HG02981 (cell line): ENCODE measurements around the gene CGB2.
A peak's percentile ranks its signal among the peaks of the same experiment; 100 is the strongest.
"Not testable (repeated sequence)": the region's sequence is repeated elsewhere in the genome, so short reads cannot be mapped to it uniquely, and the experiment has no call there.

Source experiments
- ATAC-seq: cut with Tn5 transposase; IDR thresholded peaks from one replicate; pipeline ENCODE4 v1.9.1; 2021; ENCODE audit warnings: mild to moderate bottlenecking, moderate library complexity; ENCODE audit not compliant: unreplicated experiment

Gene CGB2

DNA sequence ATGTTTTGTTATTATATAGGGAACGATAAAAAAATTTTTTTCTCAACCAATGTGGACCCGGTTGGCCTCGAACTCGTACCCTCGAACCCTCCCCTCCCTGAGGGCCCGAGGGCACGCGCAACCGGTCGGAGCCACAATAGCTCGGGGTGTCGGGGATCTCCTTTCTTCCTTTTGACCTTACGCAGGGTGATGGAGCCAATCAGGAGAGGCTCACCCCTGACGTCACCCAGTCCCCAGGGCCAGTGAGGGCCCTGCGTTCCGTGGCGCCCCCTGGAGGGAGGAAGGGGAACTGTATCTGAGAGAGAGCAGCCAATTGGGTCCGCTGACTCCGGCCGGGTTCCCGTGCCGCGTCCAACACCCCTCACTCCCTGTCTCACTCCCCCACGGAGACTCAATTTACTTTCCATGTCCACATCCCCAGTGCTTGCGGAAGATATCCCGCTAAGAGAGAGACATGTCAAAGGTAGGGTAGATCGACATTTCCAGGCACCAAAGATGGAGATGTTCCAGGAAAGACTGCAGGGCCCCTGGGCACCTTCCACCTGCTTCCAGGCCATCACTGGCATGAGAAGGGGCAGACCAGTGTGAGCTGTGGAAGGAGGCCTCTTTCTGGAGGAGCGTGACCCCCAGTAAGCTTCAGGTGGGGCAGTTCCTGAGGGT lies at the start of gene CGB2:
Gene CGB2 (plus strand): TSS at position 249 of the 660 bp plus-strand sequence. CDS start 206 bp downstream, at position 455.
- ATAC-seq = not testable (repeated sequence)

DNA sequence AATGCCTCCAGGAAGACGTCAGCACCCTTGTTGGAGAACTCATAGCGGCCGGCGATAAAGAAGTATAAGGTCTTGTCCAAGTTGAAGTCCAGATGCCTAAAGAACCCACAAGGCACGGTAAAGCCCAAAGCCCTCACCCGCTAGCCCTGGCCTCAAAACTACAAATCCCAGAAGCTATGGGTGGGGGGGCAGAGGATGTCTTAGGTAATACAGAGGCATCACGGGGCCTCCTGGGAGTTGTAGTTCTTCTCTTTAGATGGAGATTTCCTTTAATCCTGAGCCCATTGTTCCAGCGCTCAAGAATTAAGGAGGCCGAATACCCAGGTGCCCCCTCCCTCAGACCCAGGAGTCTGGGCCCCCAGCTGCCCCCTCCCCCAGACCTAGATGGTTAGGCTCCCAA lies 49.4 kb upstream of the CGB2 start:
- no peak for ATAC-seq

DNA sequence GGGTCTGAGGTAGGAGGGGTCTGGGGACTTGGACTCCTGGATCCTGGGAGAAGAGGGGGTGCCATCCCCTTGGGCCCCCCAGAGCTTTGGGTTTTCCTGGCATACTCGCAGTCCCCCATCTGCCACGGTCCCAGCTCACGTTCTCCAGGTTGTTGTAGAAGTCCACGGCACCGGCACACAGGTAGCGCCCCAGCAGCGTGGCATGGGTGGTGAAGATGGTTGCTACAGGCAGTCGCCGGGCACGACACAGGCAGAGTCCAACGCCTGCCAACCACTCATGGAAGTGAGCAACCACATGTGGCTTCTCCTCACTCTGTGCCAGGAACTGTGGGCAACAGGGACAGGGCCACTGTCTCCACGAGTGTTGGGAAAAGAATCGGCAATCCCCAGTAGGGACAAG lies 46.0 kb upstream of the CGB2 start:
- ATAC-seq = no peak

DNA sequence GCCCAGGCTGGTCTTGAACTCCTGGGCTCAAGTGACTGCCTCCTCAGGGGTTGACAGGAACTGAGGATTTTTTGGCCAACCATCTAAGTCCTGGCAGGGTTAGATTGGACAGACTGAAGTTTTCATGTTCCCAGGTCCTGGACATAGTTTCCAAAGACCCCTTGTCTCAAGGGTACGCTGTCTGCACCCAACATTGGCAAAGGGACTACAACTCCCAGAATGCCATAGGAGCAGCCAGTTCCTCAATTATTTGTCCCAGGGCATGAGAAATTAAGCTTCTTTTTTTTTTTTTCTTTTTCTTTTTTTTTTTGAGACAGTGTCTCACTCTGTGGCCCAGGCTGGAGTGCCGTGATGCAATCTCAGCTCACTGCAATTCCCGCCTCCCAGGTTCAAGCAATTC lies 45.5 kb upstream of the CGB2 start:
- no peak for ATAC-seq

DNA sequence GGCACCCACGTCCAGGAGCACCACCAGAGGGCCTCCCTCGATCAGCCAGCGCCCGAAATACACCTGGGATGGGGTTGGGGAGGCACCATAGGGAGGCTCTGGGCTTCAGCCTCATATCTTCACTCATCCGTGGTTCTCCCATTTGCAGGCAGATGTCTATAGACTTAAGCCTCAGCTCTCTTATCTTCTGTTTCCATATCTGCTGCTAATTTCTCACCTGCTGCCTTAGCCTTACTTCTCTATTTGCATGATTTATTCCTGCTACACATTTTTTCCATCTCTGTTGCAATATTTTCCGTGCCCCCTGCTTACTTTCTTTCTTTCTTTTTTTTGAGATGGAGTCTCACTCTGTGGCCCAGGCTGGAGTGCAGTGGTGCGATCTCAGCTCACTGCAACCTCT lies 44.4 kb upstream of the CGB2 start:
- no peak for ATAC-seq

DNA sequence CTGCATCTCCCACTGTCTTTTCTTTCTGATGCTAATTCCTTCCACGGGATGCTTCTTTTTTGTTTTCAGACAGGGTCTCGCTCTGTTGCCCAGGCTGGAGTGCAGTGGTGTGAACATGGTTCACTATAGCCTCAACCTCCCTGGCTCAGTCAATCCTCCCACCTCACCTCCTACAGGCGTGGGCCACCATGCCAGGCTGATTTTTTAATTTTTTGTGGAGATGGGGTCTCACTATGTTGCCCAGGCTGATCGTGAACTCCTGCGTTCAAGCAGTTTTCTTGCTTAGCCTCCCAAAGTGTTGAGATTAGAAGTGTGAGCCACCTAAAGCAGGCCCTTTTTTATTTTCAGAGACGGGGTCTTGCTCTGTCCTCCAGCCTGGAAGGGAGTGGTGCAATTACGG lies 43.4 kb upstream of the CGB2 start:
- no peak for ATAC-seq

DNA sequence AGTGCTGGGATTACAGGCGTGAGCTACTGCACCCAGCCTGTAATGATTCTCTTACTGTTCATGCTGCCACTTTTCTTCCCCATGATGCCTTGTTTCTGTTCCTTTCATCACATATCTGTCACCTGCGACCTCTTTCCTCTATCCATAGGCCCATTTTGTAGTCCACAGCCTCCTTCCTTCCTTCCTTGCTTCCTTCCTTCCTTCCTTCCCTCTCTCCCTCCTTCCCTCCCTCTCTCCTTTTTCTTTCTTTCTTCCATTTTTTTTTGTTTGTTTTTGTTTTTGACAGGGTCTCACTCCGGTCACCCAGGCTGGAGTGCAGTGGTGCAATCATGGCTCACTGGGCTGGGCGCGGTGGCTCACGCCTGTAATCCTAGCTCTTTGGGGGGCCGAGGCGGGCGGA lies 42.8 kb upstream of the CGB2 start:
- ATAC-seq = no peak

DNA sequence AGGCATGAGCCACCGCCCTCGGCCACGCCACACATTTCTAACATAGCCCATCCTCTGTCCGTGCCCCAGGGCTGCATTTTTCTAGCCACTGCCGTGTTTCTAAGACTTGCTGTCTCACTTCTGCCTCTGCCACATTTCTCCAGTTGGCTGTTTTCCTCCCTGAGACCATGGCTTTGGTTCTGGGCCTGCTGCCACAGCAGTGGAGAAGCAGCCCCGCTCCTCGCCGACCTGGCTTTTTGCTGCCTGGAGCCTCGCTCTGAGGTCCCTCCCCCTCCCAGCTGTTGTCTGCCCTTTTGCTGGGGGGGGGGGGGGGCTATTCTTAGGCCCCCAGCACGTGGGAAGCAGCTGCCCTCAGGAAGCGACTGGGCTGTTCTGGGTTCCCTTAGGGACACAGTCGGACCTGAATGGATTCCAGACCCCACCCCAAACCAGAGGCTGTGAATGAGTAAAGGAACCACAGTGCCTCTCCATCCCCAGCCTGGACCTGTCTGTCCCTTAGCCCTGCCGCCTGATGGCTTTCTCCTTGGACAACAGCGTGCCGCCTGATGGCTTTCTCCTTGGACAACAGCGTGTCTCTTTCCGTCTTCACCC lies 41.9 kb upstream of the CGB2 start:
- no peak for ATAC-seq

DNA sequence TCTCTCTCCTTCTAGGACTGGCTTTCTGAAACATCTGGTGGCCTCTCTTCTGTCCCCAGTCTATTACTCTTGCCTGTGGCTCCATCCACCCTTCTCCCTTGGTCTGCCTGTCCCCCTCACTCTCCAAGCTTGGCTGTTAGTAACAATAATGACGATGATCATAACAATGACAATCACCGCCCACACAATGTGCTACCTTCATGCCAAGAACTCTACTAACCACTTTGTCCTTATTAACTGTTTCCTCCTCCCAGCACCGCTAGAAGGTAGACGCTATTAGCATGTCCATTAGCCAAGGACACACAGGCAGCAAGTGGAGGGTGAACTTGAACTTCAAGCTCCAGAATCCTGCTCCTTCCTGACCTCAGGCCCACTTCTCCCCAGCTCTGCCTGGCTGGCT lies 41.3 kb upstream of the CGB2 start:
- no peak for ATAC-seq

DNA sequence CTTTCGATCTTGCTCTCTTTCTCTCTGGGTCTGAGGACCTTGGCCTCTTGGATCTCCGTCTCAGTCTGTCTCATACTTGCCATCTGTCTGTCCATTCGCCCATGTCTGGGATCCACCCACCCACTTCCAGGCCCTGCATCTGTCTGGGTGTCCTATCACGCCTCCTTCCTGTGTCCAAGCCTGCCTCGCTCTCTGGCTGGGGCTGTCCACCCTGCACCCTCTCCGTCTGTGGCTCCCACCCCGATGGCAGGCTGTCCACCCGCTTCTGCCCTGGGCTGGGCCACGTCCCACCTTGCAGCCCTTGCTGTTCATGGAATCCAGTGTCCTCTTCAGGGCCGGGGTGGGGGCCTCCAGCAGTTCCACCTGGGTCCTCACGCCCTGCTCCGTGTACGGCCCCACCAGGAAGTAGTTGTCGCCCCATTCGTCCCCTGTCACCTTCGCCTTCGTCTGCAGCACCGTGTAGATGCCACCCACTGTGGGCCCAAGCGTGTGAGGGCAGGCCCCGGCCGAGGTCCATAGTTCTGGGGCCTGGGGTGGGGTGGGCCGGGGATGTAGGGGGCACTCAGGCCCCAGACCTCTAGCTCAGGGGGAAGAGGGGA lies 40.6 kb upstream of the CGB2 start:
- ATAC-seq = no peak

DNA sequence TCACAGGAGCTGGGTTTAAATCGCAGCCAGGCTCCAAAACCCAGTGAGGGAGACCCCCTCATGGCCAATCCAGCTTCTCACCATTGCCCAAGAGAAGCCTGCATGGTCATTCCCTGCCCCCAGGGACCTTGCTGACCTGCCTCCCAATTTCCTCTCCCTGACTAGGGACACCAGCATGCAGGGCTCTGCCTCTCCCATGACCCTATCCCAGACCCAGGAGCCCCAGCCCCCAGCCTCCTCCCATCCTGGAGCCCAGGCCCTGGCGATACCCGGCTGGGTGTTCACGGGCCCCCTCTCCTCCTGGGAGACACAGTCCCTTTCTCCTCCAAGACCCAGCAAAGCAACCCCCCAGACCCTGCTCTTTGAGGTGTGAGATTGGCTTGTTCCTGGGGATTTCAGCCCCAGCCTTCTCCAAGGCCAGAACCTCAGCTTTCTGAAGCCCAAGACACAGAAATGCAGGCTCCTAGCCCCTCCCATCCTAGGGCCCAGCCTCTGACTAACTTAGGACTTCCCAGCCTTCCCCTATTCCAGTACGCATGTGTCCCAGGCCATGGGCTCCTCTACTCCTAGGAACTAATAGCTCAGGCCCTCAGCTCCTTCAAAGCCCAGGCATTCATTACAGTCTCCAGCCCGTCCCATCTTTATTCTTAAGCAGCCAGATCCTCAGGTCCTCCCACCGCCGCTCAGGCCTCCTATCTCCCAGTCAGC lies 39.7 kb upstream of the CGB2 start:
- ATAC-seq = no peak

DNA sequence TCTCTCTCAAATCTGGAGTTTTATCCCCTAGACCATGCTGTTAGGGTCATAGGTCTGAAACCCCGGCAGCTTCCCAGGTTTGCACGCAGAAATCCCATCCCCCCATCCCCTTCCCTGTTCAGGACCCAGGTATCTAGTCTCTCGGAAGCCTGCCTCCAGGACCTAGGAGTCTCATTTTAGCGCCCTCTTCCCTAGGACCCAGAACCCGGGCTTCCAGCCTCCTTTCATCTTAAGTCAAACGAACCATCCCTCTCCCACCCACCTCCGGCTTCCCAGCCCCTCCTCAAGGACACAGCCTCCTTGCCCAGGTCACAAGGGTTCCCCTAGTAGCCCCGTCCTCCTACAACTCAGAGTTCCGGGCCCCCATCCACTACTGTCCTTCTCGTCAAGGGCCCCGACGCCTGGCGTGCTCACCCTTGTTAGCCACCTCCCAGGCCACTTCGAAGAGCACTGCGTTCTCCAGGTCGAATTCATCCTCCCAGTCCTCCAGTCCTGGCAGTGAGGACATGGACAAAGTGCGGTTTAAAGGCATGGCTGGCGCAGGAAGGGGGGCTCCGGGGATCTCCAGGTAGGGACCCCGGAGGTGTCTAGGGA lies 39.0 kb upstream of the CGB2 start:
- no peak for ATAC-seq

DNA sequence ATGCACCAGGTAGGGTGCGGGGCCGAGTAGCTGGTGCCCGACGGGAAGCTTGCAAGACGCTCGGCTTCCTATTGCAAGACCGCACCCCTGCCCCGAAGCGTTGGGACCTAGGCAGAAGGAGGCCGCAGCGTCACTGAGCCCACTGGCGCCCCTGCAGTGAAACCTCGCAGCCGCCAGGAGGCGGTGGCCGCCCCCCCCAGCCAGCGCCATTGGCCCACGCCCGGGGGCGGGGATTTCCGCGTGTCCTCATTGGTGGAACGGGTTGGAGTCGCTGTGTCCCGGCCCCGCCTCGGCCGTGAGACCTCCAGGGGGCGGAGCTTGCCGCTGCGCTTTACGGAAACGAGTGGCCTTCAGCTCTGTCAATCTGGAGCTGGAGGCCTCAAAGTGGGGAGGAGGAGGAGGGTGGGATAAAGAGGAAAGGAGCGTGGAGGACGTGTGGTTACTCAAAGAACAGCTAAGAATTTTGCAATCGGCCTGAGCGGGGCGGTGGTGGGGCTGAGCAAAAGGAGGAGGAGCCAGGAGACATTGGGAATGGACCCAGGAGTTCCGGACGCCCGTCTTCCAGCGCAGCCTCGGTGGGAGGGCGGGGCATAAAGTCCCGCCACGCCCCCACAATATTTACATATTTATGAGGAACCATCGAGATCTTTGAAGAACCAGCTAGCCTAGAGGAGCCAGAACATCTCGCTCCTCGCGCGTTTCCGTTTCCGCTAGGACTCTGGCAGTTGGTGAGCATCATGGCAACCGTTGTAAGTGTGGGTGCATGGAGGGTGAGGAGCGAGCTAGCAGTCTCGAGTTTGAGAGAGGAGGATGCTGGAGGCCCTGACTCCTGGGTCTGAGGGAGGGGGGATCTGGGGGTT lies 38.3 kb upstream of the CGB2 start, which contains the start of the genes GYS1 and RUVBL2:
Gene GYS1 (minus strand): TSS at position 135 of the 860 bp plus-strand sequence. CDS start 197 bp downstream, outside the sequence.
Gene RUVBL2 (plus strand): TSS at position 713 of the 860 bp plus-strand sequence. CDS start 25 bp downstream, at position 738.
- peak; percentile 83 for ATAC-seq

DNA sequence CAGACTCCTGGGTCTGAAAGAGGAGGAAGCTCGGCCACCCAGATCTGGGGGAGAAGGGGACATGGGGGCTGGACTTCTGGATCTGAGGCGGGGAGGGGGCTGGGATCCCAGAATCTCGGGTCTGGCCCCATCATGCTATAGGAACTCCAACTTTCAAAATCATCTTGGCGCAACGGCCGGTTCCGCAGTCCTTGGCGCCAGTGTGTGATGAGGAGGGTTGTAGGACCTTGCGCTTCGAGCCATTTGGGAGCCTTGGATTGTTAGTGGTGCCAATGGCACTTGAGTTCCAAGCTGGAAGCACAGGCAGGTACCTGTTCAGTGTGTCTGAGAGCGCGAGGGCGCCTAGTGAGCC lies 37.7 kb upstream of the CGB2 start:
- ATAC-seq = no peak

DNA sequence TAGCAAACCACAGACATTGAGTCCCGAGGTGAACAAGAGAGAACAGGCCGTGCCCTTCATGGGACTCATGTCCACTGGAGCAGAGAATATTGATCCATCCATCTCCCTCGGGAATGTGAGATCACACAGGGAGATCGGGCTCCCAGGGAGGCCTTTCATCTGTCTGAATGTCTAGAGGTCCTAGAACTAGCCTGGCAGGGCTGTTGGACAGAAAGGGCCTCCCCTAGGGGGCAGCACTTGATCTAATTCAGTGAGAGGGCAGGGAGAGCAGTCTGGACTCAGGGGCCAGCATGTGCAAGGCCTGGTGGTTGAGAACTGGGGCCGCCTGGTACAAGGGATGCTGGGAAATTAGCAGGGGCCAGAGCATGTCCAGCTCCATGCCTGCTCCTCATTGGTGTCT lies 33.7 kb upstream of the CGB2 start:
- no peak for ATAC-seq

DNA sequence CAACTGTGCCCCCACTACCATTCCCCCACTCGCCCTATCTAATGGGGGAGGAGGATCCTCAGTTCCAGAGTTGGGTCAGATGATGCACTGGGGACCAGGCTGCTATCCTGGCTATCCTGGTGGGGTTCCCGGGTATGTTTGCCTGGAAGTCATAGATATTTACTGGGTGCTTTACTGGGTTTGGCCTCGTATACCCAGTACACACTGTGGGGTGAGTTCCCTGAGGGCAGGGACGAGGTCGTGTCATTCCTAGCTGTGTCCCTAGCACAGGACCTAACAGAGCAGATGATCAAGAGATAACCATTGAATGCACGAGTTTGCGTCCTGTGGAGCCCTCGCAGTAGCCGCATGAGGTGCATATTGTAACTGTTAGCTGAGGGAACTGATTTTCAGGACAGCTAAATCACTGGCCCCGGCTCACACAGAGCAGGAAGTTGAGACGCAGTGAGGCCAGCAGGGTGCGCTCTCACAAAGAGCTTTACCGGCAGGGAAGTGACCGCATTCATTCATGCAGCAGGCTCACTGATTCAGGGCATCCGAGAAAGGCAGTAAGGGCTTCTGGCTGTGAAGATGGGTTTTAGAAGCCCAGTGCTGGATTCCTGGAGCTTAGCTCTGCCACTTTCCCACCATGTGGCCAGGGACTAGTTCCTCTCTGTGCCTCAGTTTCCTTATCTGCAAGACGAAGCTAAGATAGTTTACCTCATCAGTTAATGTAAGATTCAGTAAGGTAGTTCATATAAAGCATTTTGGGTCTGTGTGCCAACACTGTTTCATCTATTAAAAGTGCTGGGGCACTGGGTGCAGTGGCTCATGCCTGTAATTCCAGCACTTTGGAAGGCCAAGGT lies 32.0 kb upstream of the CGB2 start:
- no peak for ATAC-seq

DNA sequence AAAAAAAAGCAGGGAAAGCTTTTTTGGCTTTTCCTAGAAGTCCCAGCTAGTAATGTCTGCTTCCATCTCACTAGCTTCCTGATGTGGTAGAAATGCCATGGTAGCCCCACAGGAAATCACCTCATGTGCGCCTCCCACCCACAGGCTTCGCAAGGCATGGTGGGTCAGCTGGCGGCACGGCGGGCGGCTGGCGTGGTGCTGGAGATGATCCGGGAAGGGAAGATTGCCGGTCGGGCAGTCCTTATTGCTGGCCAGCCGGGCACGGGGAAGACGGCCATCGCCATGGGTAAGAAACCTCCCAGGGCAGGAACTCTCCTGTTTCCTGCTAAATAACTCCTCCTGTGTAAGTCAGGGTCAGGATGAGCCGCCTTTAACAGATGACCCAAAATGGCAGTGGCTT lies 27.6 kb upstream of the CGB2 start:
- no peak for ATAC-seq

DNA sequence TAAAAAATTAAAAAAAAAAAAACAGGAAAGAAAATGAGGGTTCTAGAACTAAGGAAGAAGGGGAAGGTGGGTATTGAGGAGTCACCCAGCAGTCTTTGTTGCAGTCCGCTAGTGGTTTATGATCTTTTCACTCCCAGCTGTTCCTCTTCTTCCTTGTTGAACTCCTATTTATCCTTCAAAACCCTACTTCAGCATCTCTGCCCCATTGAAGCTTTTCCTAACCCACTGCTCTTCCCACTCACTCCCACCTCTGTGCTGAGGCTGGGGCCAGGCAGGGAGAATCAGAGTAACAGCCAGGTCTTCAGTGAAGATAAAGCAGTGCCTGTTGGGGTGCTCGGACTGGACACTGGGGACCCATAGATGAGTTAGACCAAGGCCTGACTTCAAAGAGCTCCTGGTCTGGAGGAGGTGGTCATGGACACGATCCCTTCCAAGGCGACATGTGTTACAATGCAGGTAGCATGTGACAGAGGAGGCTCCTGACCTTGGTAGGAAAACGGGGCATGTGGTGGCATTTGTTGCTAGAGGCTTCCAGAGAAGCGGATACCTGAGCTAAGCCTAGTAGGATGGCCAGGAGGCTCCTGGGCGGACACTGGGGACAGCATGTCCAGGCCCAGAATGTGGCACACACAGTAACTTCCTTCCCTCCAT lies 26.6 kb upstream of the CGB2 start:
- no peak for ATAC-seq

DNA sequence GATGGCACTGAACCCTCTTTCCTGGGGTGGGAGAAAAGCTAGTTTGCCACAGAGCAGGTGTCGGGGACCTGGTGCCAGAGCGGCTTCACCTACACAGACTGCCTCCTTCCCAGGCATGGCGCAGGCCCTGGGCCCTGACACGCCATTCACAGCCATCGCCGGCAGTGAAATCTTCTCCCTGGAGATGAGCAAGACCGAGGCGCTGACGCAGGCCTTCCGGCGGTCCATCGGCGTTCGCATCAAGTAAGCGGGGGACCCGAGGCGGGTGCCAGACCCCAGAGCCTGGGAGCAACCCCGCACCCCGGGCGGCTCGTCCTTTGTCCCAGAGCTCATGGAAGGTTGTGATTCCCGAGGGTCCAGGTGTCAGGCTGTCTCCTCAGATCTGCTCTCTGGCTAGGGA lies 24.8 kb upstream of the CGB2 start:
- no peak for ATAC-seq
